Activated T-helper 1 cell treated with anti-CD3 and anti-CD28 coated beads, Interleukin-2, amount 50 U/mL, for 16 hours (primary cell): Measurements from ENCODE around the gene SCLY.

Source experiments
- DNase-seq, 2 donors: peaks; one replicate each; pipeline ENCODE4 v3.0.0-alpha.2; 2020; ENCODE audit warnings: low read depth in 1 of 2, low spot score in 1 of 2

SCLY gene

DNA sequence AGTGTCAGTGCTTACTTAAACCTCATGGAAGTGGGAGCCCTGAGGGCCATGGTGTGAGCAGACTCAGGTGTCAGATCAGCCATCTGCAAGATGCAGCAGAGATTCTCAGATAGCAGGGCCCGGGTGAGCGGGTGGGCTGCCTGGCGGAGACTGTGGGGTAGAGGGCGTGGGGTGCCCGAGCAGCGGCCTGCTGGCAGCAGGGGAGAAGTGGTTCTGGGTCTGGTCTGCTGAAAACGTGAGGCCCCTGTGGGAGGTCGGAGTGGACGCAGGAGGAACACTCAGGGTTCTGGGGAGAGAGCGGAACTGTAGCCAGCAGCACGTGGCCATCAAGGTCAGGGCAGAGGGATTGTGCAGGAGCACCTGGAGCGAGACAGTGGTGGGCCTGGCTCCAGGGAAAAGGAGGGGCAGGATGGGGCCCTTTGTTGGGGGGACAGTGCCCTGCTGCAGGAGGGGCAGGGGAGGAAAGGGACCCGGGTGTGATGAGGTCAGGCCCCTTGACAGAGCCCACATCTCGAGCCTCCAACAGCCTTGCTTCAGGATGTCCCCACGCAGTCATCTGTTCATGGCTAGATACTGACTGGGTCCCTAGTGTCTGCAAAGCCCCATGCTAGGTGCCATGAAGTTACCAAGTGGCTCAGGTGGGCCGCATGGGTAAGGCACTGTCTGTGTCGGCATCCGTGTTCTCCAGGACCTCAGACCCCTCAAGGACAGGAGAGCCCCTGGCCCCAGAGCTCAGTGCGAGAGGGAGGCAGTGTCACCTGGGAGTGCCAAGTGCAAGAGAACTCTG lies 36.6 kb downstream of the SCLY start:
- DNase-seq = no peak

DNA sequence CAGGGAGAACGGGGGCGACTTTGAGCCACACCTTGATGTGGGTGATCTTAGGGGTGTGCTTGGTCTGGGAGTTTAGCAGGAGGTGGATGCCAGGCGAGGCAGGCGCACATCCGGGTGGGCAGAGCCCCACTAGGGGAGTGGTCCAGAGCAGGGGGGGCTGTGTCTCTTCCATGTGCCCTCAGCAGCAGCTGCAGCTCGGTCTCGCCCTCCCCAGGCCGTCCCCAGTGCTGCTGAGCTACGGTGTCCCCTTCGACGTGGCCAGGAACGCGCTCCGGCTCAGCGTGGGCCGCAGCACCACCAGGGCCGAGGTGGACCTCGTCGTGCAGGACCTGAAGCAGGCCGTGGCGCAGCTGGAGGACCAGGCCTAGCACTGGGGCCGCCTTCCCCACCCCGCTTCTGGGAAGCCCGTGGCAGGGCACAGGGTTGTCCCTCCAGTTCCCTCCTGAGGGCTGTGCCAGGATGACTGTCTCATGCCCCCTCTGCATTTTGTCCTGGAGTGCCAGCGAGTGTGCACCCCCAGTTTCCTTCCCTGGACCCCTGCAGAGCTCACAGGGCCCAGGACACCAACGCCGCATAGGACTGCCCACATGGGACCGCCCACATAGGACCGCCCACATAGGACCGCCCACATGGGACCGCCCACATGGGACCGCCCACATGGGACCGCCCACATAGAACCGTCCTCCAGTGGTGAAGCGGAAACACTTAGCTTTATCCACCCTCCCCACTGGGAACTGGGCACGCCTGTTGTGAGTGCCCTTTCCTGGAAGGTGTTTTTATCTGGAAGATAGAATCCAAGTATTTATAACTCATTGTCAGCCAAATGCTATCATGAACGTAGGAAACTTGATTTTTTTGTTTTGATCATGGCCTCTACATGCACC lies 37.4 kb downstream of the SCLY start:
- no peak for DNase-seq

DNA sequence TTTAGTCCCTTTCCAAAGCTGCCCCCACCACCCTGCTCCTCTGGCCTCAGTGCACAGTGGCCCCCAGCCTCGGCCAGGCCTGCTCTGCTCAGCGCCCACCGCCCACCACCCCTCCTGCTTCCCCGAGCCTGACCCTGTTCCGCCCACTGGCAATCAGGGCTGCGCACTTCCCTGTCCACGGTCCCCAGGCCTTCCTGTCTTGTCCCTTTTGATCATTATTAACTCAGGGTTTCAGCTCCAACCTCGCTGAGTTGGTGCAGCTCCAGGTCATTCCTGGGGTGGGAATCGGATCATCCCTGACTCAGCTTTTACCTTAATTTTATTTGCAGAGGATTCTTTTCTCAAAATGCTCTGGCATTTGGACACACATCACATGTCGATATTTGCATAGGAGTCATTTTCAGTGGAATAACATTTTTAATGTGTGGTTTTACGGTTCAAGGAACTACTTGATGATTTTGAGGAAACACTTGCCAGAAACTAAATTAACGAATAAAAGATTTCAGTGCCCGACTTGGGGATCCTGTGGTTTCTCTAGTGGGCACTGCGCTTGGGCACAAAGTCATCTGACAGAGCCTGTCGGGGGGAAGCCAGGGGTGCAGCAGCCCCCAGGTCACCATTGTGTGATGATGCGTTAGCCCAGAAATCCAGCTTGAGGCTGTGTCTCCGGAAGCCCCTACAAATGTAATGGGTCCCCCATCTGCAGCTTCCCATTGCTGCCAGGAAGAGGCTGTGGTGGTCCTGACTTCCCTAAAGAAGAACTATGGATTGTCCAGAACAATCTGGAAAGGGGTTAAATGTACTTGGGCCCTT lies 38.3 kb downstream of the SCLY start:
- no peak for DNase-seq

DNA sequence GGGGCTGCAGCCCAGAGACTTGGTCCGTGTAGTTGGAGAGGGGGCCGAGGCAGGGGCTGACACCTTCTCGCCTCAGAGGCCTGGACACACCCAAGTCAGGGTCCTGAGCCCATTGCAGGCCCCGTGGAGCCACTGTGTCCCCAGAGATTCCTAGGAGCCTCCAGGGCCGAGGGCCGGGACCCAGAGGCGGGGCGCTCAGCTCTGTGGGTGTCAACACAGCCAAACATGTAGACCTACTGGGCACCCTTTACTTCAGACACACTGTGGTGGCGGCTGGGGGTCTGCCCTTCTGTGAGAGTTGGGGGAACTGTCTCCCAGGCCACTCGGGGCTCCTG lies 38.9 kb downstream of the SCLY start:
- no peak for DNase-seq

DNA sequence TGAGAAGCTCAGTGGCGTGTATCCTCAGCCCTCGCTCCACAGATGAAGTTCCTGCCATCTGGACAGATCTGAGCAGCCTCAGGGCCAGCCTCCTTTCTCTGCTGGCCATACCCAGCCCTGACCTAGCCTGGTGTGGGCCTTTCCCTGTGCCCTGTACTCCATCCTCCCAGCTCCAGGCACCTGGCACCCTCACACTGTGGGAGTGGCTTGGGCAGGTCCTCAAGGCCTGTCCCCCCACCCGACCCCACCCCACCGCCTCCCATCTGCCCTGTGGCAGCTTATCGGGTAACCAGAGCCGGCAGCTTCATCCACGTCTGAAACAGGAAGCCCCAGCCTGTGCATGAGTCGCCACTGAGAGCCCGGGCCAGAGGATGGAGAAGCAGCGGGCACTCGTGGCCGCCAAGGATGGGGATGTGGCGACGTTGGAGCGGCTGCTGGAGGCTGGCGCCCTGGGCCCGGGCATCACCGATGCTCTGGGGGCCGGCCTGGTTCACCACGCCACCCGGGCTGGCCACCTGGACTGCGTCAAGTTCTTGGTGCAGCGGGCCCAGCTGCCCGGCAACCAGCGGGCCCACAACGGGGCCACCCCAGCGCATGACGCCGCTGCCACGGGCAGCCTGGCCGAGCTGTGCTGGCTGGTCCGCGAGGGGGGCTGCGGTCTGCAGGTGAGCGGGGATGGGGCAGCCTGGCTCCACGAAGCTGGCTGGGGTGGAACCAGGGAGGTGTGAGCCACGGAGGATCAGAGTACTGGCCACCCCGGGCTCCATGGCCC lies 39.4 kb downstream of the SCLY start, which contains the start of gene ESPNL:
ESPNL (plus strand) TSS at position 292 of the 772 bp plus-strand sequence; CDS start at position 372, 80 bp downstream.
- DNase-seq = no peak

DNA sequence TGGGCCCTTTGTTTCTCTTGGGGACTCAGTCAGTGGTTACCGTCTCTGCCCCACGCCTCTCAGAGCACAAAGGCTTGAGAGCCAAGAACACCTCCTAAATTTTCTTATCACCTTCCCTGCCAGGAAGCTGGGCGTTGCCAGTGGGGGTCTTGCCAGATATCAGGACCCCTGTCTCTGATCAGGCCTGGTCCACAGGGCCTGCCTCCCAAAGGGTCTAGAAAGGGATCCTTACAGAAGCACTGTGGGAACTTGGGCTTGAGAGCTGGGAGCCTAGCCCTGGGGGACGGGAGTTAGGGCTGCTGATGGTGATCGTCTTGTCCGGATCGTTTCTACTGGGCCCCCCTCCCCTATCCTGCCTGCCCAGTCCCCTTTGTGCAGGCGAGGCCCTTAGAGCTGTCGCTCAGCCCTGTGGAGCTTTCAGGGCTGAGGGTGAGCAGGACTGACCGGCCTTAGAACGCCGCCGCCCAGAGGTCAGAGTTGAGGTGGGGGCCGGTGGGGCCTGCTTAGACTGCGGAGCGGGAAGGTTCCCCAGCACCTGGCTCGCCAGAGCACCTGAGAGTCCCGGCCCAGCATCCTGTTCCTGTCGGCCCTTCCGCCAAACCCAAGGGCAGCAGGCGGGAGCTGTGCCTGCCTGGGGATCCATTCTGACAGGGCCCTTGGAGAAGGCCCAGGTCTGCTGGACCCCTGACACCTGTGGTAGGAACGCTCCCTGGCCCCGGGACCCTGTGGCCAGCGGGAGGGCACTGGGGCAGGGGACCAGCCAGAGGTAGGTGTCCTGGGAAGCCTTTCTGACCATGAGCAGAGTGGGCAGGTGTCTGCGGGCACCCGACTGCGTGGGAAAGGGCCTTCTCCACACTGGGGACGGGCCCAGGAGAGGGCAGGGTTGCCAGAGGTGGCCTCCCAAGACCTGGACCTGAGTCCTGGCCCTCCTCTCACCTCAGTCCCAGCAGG lies 40.3 kb downstream of the SCLY start:
- no peak for DNase-seq

DNA sequence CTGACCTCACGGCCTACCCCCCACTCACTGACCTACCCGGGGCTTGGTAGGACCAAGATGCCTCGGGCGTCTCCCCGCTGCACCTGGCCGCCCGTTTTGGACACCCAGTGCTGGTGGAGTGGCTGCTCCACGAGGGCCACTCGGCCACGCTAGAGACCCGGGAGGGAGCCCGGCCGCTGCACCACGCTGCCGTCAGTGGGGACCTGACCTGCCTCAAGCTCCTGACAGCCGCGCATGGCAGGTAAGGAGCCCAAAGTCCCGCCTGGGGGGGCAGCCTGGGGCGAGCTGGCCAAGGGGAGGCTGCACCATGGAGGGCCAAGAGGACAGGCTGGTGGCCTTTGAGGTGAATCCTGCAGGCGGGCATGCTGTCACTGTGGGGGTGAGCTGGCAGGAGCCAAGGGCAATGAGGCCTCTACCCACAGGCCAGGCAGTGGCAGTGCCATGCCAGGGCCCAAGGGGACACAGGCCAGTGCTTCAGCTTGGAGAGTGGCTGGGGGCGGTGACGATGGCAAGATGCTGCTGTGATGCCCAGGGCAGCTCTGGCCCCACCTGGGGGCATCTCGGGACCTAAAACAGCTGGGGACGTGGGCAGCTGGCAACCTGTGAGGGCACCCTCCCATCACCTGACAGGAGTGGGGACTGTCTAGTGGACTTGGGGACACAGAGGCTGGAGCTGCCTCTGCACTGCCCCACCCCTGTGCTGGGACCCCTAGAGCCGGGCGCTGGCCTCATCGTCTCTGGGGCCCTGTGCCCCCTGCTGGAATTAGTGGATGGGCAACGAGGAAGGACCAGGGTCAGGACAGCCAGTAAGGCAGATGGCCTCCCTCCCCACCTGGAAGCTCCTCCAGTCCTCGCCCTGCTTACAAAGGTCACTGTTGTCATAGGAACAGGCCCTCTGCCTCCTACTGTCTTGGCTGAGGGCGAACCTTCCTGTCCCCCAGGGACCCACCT lies 41.4 kb downstream of the SCLY start:
- DNase-seq = no peak

DNA sequence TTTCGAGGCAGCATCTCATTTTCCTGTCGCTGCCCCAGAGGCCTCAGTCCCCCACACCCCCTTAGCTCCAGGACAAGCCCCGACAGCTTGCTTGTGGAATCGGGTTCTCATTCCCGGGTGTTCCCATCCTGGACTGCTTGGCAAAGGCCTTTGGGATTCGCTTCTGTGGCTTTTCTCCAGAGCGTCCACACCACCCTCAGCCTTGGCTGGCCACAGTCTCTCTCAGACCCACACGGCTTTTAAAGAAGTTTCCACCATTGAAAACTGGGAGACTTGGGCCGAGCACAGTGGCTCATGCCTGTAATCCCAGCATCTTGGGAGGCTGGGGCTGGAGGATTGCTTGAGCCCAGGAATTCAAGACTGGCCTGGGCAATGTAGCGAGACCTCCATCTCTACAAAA lies 42.1 kb downstream of the SCLY start:
- no peak for DNase-seq

DNA sequence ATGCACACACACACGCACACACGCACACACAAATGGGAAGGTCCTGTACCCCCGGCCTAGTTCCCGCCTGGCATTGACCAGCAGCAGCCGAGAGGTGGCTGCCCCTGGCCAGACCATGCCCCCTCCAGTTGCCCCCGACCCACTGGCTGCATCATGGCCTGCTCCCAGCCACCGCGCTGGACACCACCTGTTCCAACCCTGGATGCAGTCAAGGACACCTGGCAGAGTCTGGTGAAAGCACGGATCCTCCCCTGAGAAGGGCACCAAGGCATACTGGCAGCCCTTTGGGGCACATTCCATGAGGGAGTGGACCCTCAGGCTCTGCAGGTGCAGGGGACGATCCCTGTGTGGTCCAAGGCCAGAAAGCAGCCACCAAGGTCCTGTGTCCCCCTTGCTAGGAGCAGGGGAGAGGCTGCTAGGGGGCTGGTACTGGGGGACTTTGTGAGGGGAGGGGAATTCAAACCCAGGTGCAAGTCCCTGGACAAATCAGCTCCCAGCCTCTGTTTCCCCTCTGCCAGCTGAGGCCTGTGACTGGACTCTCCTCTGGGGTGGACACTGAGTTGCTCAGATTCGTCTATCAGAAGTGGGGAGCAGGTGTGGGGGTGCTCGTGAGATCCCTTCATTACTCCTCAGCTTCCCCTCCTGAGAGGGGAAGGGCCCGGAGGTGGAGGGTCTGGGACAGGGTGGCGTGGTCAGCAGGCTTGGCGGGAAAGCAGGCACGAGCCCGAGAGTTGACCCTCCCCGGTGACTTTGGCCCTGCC lies 42.8 kb downstream of the SCLY start:
- no peak for DNase-seq

DNA sequence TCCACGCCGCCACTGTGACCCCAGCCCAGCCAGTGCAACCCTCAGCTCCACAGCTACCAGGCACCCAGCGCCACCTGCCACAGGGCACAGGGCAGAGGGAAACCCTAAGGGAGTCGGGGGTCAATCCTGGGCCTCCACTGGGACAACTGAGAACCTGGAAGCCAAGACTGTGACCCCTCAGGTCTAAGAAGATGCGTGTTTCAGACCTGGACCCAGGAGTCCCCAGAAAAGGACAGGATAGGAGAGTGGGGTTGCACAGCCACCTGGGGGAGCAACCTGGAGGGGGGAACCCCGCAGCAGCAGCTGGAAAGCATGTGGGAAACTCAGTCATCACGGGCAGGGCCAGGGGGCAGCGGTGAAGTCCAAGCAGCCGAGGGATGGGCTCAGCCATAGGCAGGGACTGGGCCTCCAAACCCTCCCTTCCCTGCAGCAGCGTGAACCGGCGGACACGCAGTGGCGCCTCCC lies 43.5 kb downstream of the SCLY start:
- DNase-seq = no peak

DNA sequence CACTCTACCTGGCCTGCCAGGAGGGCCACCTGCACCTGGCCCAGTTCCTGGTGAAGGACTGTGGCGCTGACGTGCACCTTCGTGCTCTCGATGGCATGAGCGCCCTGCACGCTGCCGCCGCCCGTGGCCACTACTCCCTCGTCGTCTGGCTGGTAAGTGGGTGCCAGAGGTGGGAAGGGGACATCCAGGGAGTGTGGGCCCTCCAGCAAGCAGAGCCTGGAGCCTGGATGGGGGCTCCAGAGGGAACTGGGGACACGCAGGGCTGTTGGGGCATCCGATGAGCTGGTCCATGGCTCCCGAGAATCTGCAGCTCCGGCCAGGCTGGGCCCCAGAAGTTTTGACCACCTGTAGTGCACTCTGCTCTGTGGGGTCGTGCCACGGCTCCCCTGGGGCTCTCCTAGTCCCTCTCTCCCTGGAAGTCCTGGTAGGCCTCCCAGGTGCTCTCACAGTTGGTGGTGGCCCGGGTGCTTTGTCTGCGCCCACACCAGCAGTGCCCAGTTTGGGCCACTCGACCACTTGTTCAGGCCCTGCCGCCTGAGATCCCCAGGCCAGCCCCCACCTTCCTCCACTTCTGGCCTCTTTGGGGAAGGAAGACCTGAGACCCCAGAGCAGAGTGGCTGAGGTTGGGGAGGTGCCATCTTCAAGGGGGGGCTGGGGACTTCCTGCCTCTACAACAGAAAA lies 44.0 kb downstream of the SCLY start:
- DNase-seq = no peak

DNA sequence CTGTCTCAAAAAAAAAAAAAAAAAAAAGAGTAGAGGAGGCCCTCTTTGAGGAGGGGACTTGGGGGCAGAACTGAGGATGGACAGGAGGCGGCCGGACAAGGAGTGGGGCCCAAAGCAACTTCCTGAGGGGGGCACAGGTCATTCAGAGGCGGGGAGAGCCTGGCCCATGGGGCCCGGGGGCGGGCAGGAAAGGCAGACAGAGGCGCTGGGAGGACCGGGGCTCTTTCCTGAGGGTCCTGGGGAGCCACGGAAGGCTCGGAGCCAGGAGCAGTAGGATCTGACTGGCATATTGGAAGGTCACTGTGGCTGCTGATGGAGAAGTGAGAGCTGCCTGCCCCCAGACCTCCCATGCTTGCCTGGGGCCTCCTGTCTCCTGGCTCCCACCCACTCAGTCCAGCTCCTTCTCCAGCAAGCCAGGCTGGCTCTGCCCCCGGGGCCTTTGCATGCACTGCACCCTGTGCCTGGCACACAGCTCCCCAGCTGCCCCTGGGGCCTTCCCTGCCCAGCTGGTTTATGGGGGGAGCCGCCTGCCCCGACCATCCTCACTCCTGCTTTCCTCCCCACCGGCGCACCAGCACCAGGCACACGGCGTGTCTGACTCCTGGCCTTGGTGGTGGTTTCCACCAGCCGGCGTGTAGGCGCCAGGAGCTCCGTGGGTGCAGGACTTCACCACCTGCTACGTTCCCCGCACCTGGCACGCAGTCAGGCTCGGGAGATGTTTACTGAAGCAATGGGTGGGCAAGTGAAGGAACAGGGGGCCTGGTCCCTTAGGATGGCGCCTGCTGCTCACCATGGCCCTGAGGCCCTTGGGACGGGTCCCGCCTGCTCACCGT lies 44.9 kb downstream of the SCLY start:
- DNase-seq = no peak

DNA sequence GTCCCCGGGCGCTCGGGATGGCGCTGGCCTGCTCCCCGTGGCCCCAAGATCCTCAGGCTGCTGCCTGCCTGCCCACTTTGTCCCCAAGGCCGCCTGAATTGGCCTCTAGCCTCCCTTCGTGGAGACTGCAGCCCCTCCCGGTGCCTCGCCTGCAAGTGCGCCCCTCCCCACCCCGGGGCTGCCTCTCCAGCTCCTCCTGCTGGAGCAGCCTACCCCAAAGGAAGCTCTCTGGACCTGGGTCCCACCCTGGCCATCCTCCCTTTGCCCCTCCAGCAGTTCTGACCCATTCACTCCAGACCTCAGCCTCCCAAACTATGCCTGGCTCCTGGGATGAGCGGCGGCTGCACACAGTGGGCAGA lies 45.5 kb downstream of the SCLY start:
- DNase-seq = no peak

DNA sequence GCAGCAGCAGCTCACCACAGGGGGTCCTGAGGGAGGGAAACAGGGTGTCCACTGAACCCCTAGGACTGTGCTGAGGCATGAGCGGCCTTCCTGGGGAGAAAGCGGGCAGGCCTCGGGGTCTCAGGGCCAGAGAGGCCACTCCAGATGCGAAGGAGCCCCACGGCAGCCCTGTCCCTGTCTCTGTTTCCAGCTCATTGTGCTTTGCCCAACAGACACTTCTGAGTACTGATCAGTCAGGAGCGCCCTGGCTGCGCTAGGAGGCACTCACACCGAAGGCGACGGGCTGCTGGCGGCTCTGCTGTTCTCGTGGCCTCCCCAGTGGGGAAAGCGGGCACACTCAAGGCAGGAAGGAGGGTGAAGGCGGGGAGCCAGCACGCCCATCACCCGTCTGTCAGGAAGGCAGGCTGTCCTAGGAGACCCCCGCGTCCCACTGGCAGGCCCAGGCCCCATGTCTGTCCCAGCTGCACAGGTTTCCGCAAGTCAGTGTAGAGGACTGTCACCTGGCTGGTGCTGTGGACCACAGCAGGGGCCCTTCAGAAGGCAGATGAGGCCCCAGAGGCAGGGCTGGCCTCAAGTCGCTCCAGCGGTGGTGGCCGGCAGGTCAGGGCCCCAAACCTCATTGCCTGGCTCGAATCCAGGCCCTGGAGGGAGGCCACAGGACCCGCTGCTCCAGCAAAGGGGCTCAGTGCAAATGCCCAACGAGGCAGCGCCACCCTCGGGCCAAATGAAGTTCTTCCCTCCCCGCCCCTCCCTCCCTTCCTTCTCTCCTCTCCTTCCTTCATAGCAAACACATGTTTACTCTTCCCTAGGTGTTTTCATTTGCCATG lies 46.1 kb downstream of the SCLY start:
- no peak for DNase-seq
